ENCODE results near the gene NUDT1. TPM values are rescaled to one million over a fixed set of nuclear protein-coding genes. Genes with fewer than 3 reads are reported as not detected.

The NUDT1 gene
- total RNA-seq, 1 donor from 2014 or later: 12.0 TPM

- no peaks in the 10 kb centered on the region for H3K9me3 Mint-ChIP-seq (ENCODE audit: unreplicated experiment)
- H2AFZ ChIP-seq (ENCODE audit: low read depth, low read length): no peak overlapping the region
- no peak overlapping the region for H3K4me2 ChIP-seq (ENCODE audit: low read length)
- no peaks in the 10 kb centered on the region for H3K27me3 ChIP-seq (ENCODE audit: insufficient read depth, low read length)
- FAIRE-seq (no peak), DNase-seq (ENCODE audit: low read depth) (no peak)
- no peak overlapping the region for H3K4me3 Mint-ChIP-seq (ENCODE audit: unreplicated experiment)
- H3K79me2 ChIP-seq (ENCODE audit: insufficient read depth, low read length): peaks cover 21% of the 10 kb centered on the region
- no peaks in the 10 kb centered on the region for H3K4me1 ChIP-seq (ENCODE audit: insufficient read depth, low read length)
- H3K4me1 Mint-ChIP-seq (ENCODE audit: low read depth, unreplicated experiment): no peaks in the 10 kb centered on the region
- no peak overlapping the region for H3K27ac ChIP-seq (ENCODE audit: low read depth, low read length)
- peaks cover 57% of the 10 kb centered on the region for H4K20me1 ChIP-seq (ENCODE audit: insufficient read depth, low read length)
- peaks cover 23% of the 10 kb centered on the region for H3K36me3 Mint-ChIP-seq (ENCODE audit: low read depth, unreplicated experiment)
- H3K9me3 ChIP-seq (ENCODE audit: insufficient read depth, low read depth, low read length): no peaks in the 10 kb centered on the region
- no peaks in the 10 kb centered on the region for H3K27me3 Mint-ChIP-seq (ENCODE audit: low read depth, unreplicated experiment)
- no peak overlapping the region for H3K4me3 ChIP-seq (ENCODE audit: insufficient read depth, low read depth, low read length)
- TF ChIP-seq EZH2 (IDR thresholded peaks at IDR 0.05; ENCODE audit: insufficient read depth, low read length): no peak
- no peak for TF ChIP-seq CTCF (IDR thresholded peaks at IDR 0.05; ENCODE audit: insufficient read depth, low read depth, low read length)
- no peak overlapping the region for H3K9ac ChIP-seq (ENCODE audit: low read length)
- peaks cover 19% of the 10 kb centered on the region for H3K36me3 ChIP-seq (ENCODE audit: insufficient read depth, low read length)
- no peak overlapping the region for H3K27ac Mint-ChIP-seq (ENCODE audit: unreplicated experiment)
These were observed 22.0 kb upstream of the NUDT1 start for GRCh38 chr7:2220030-2220429.

- TF ChIP-seq CTCF (IDR thresholded peaks at IDR 0.05; ENCODE audit: insufficient read depth, low read depth, low read length) (no peak), EZH2 (IDR thresholded peaks at IDR 0.05; ENCODE audit: insufficient read depth, low read length) (no peak)
- no peak for FAIRE-seq
These were observed 21.5 kb upstream of the NUDT1 start for GRCh38 chr7:2220506-2220905.

GRCh38 chr7:2220954-2221353 is 21.1 kb upstream of the NUDT1 start:
- no peak for FAIRE-seq
- Histone ChIP-seq H3K36me3 (ENCODE audit: insufficient read depth, low read length) (peaks cover 18% of the 10 kb centered on the region), H4K20me1 (ENCODE audit: insufficient read depth, low read length) (peaks cover 62% of the 10 kb centered on the region), H3K4me2 (ENCODE audit: low read length) (no peak overlapping the region), H3K79me2 (ENCODE audit: insufficient read depth, low read length) (peaks cover 29% of the 10 kb centered on the region), H3K27me3 (ENCODE audit: insufficient read depth, low read length) (no peaks in the 10 kb centered on the region), H2AFZ (ENCODE audit: low read depth, low read length) (no peak overlapping the region), H3K9ac (ENCODE audit: low read length) (no peak overlapping the region), H3K27ac (ENCODE audit: low read depth, low read length) (no peak overlapping the region), H3K4me3 (ENCODE audit: insufficient read depth, low read depth, low read length) (no peak overlapping the region), H3K9me3 (ENCODE audit: insufficient read depth, low read depth, low read length) (no peaks in the 10 kb centered on the region), H3K4me1 (ENCODE audit: insufficient read depth, low read length) (no peaks in the 10 kb centered on the region)
- Mint-ChIP-seq H3K27ac (ENCODE audit: unreplicated experiment) (no peak overlapping the region), H3K36me3 (ENCODE audit: low read depth, unreplicated experiment) (peaks cover 22% of the 10 kb centered on the region), H3K9me3 (ENCODE audit: unreplicated experiment) (no peaks in the 10 kb centered on the region), H3K27me3 (ENCODE audit: low read depth, unreplicated experiment) (no peaks in the 10 kb centered on the region), H3K4me1 (ENCODE audit: low read depth, unreplicated experiment) (no peaks in the 10 kb centered on the region), H3K4me3 (ENCODE audit: unreplicated experiment) (no peak overlapping the region)
- no peak for TF ChIP-seq EZH2 (IDR thresholded peaks at IDR 0.05; ENCODE audit: insufficient read depth, low read length)
- TF ChIP-seq CTCF (IDR thresholded peaks at IDR 0.05; ENCODE audit: insufficient read depth, low read depth, low read length): no peak
- DNase-seq (ENCODE audit: low read depth): no peak

More at GRCh38 chr7:2220506-2220905, 21.5 kb upstream of the NUDT1 start:
- H3K27me3 ChIP-seq (ENCODE audit: insufficient read depth, low read length): no peaks in the 10 kb centered on the region
- H3K9me3 ChIP-seq (ENCODE audit: insufficient read depth, low read depth, low read length): no peaks in the 10 kb centered on the region
- no peak for DNase-seq (ENCODE audit: low read depth)
- peaks cover 61% of the 10 kb centered on the region for H4K20me1 ChIP-seq (ENCODE audit: insufficient read depth, low read length)
- H3K4me2 ChIP-seq (ENCODE audit: low read length): no peak overlapping the region
- H2AFZ ChIP-seq (ENCODE audit: low read depth, low read length): no peak overlapping the region
- Mint-ChIP-seq H3K27me3 (ENCODE audit: low read depth, unreplicated experiment) (no peaks in the 10 kb centered on the region), H3K36me3 (ENCODE audit: low read depth, unreplicated experiment) (peaks cover 23% of the 10 kb centered on the region), H3K9me3 (ENCODE audit: unreplicated experiment) (no peaks in the 10 kb centered on the region), H3K4me1 (ENCODE audit: low read depth, unreplicated experiment) (no peaks in the 10 kb centered on the region), H3K27ac (ENCODE audit: unreplicated experiment) (no peak overlapping the region), H3K4me3 (ENCODE audit: unreplicated experiment) (no peak overlapping the region)
- H3K4me3 ChIP-seq (ENCODE audit: insufficient read depth, low read depth, low read length): no peak overlapping the region
- no peak overlapping the region for H3K27ac ChIP-seq (ENCODE audit: low read depth, low read length)
- no peak overlapping the region for H3K9ac ChIP-seq (ENCODE audit: low read length)
- H3K79me2 ChIP-seq (ENCODE audit: insufficient read depth, low read length): peaks cover 26% of the 10 kb centered on the region
- peaks cover 22% of the 10 kb centered on the region for H3K36me3 ChIP-seq (ENCODE audit: insufficient read depth, low read length)
- H3K4me1 ChIP-seq (ENCODE audit: insufficient read depth, low read length): no peaks in the 10 kb centered on the region

Measured in astrocyte (in vitro differentiated cells and primary cell).